ENCODE results near the gene NUTM2B.
"Not testable (repeated sequence)": the region's sequence is repeated elsewhere in the genome, so short reads cannot be mapped to it uniquely, and the experiment has no call there.

Gene NUTM2B, protein sequence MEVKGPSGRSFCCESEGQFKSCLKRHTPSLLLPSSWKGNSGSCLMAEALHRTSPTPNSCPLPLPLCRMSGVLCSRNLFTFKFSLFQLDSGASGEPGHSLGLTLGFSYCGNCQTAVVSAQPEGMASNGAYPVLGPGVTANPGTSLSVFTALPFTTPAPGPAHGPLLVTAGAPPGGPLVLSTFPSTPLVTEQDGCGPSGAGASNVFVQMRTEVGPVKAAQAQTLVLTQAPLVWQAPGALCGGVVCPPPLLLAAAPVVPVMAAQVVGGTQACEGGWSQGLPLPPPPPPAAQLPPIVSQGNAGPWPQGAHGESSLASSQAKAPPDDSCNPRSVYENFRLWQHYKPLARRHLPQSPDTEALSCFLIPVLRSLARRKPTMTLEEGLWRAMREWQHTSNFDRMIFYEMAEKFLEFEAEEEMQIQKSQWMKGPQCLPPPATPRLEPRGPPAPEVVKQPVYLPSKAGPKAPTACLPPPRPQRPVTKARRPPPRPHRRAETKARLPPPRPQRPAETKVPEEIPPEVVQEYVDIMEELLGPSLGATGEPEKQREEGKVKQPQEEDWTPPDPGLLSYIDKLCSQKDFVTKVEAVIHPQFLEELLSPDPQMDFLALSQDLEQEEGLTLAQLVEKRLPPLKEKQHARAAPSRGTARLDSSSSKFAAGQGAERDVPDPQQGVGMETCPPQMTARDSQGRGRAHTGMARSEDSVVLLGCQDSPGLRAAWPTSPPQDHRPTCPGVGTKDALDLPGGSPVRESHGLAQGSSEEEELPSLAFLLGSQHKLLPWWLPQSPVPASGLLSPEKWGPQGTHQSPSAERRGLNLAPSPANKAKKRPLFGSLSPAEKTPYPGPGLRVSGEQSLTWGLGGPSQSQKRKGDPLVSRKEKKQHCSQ

DNA sequence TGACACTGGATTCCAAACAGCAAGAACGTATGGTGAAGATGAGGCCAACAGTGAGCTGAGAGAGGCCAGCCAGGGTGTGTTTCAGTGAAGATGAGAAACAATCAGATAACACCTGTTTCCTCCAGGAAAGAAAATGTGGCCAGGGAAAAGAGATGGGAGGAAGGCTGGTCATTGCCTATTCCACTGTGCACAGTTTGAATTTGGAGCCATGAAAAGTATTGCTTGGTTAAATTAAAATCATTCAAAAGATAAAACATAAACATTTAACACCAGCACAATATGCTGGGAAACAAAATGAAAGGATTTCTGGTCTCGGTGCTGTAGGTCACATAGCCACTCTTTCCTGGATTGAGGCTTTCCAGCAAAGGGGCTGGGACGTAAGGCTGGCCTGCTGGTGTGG is at the start of gene NUTM2B:
TSS of gene NUTM2B (plus strand) at position 301 of the 400 bp plus-strand sequence. CDS start 383 bp downstream, outside the sequence.
- not testable (repeated sequence) for H3K9me3 ChIP-seq (ENCODE audit: severe bottlenecking); H3K27ac ChIP-seq; DNase-seq; H3K27me3 ChIP-seq (ENCODE audit: insufficient read depth, low read depth, severe bottlenecking); H3K4me3 ChIP-seq (ENCODE audit: low read depth, low read length); H3K36me3 ChIP-seq

DNA sequence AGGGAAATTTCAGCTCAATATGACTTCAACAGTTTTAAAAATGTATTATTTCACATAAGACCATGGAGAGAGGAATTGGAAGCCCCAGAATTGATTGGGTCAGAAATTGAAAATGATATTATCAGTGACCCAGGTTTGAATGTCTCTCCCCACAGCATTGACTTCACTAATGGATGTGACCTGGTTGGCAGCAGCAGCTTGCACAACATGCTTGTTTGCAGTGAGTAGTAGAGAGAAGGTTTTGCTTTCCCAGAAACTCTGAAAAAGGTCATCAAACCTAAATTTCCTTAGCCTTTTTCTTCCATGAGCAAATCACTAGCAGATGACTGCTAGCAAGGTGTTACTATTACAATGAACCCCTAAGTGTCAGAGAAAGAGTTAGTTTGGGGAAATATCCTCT is 39.7 kb upstream of the NUTM2B start:
- H3K27ac ChIP-seq = not testable (repeated sequence)

DNA sequence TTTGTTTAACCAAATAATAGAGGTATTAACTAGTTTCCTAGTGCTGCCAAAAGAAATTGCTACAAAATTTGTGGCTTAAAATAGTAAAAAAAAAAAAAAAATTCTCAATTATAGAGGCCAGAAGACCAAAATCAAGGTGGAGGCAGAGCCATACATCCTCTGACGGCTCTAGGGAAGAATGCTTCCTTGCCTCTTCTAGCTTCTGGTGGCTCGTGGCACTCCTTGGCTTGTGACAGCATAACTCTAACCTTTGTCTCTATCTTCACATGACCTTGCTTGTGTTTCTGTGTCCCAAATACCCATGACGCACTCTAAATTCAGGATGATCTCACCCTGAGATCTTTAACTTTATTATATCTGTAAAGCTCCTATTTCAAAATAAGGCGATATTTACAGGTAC is 38.3 kb upstream of the NUTM2B start:
- H3K9me3 ChIP-seq (ENCODE audit: severe bottlenecking); H3K36me3 ChIP-seq; DNase-seq; H3K4me3 ChIP-seq (ENCODE audit: low read depth, low read length); H3K27me3 ChIP-seq (ENCODE audit: insufficient read depth, low read depth, severe bottlenecking); H3K27ac ChIP-seq: not testable (repeated sequence)

More for the DNA sequence above, 39.7 kb upstream of the NUTM2B start:
- H3K4me3 ChIP-seq (ENCODE audit: low read depth, low read length); H3K27me3 ChIP-seq (ENCODE audit: insufficient read depth, low read depth, severe bottlenecking); H3K36me3 ChIP-seq; H3K9me3 ChIP-seq (ENCODE audit: severe bottlenecking); DNase-seq: not testable (repeated sequence)

DNA sequence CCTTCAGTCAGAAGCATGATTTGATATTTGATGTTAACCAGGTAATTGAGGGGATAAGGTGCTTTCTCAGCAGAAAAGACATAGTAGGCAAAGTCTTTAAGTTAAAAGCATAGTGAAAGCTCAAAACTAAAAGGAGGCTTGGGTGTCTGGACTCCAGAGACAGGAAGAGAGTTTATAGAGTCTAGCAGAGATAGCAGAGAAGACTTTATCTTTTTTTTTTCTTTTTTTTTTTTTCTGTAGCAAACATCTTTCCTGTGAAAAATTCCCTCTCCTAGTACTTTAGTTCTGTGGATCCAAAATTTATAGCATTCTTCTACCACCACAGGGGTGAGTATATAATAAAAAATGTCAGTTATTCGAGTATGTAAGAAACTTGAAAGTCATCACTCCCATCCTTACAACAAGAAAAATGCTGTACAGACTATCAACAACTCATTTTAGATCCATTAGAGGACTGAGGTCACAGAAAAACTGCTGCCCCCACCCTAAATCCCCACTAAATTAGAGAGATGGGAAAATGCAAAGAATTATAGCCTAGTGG is 33.7 kb upstream of the NUTM2B start:
- not testable (repeated sequence) for H3K27me3 ChIP-seq (ENCODE audit: insufficient read depth, low read depth, severe bottlenecking); H3K36me3 ChIP-seq; H3K4me3 ChIP-seq (ENCODE audit: low read depth, low read length); H3K9me3 ChIP-seq (ENCODE audit: severe bottlenecking); H3K27ac ChIP-seq; DNase-seq

DNA sequence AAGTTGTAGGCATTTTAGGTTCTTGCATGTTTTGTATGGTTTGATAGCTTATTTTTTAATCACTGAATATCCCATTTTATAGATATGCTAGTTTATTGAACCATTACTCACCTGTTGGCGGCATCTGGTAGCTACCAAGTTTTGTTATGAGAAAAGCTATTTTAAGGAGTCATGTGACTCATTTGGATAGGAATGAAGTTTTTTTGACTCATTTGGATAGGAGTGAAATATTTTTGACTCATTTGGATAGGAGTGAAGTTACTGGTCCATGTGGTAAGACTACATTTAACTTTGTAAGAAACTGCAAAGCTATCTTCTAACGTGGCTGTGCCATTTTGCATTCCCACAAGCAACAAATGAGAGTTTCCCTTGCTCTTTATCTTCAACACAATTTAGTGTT is 28.1 kb upstream of the NUTM2B start:
- H3K27ac ChIP-seq = not testable (repeated sequence)

DNA sequence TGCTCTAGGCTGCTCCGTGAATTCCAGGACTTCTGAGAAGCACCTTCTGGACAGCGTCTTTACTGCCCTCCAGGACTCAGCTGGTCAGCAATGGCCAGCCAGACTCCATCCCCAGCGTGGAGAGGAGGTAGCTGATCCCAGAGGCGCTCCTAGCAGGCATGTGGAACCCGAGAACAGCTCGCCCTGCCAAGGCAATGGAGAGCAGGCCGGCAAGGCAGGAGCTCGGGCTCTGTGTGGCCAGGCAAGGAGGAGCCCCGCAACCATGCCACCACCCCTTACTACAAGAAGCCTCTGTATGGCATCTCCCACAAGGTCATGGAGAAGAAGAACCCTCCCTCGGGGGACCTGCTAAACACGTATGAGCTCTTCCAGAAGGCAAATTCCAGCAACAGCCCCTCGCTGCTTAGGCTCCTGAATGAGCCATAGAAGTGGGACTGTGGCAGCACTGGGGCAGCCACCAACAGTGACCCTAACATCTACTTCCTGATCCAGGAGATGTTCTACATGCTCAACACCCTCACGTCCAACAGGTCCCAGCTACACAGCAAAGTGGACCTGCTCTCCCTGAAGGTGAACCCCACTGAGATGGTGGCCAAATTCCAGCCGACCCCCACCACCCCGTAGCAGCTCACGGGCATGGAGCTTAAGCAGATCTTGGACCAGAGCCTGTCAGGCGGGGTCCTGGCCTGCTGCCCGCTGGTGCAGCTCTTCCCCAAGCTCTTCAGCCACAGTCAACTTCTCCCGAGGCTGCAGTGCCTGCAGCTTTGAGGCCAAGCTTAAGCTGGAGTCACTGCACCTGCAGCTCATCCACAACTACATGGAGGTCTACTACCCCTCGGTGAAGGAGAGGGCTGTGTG is 19.8 kb upstream of the NUTM2B start:
- H3K27me3 ChIP-seq (ENCODE audit: insufficient read depth, low read depth, severe bottlenecking); H3K36me3 ChIP-seq; H3K4me3 ChIP-seq (ENCODE audit: low read depth, low read length): not testable (repeated sequence)

More for the DNA sequence above, 28.1 kb upstream of the NUTM2B start:
- not testable (repeated sequence) for H3K4me3 ChIP-seq (ENCODE audit: low read depth, low read length); H3K36me3 ChIP-seq; H3K27me3 ChIP-seq (ENCODE audit: insufficient read depth, low read depth, severe bottlenecking); H3K9me3 ChIP-seq (ENCODE audit: severe bottlenecking); DNase-seq

DNA sequence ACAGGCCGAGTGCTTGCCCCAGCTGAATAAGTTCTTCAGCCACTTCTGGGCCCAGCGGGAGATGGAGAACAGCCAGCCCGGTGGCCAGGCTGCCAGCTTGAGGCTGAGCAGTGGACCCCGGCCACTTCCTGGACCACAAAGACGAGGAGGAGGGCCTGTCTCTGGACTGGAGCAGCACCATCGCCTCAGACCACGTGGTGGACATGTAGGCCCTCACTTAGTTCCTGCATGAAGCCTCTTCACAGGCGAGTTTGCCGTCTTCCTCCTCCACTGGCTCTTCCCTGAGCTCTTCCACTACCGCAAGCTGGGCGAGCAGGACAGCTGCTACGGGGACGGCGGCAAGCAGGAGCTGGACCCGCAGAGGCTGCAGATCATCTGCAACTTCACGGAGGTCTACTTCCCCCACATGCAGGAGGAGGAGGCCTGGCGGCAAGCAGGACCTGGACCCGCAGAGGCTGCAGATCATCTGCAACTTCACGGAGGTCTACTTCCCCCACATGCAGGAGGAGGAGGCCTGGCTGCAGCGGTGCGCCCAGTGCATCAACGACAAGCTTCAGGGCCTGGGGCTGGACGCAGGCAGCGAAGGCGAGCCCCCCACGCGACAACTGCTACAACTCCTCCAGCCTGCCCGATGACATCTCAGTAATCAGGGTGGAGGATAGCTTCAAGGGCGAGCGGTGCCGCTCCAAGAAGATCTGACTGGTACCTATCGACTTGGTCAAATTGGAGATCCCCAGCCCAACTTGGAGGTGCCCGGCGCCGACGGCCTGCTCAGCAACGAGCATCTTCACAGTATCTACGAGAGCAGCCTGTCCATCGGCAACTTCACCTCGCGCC is 18.9 kb upstream of the NUTM2B start:
- not testable (repeated sequence) for H3K9me3 ChIP-seq (ENCODE audit: severe bottlenecking); H3K4me3 ChIP-seq (ENCODE audit: low read depth, low read length); H3K36me3 ChIP-seq; H3K27ac ChIP-seq; H3K27me3 ChIP-seq (ENCODE audit: insufficient read depth, low read depth, severe bottlenecking); DNase-seq

More for the DNA sequence above, 19.8 kb upstream of the NUTM2B start:
- H3K9me3 ChIP-seq (ENCODE audit: severe bottlenecking); DNase-seq; H3K27ac ChIP-seq: not testable (repeated sequence)

DNA sequence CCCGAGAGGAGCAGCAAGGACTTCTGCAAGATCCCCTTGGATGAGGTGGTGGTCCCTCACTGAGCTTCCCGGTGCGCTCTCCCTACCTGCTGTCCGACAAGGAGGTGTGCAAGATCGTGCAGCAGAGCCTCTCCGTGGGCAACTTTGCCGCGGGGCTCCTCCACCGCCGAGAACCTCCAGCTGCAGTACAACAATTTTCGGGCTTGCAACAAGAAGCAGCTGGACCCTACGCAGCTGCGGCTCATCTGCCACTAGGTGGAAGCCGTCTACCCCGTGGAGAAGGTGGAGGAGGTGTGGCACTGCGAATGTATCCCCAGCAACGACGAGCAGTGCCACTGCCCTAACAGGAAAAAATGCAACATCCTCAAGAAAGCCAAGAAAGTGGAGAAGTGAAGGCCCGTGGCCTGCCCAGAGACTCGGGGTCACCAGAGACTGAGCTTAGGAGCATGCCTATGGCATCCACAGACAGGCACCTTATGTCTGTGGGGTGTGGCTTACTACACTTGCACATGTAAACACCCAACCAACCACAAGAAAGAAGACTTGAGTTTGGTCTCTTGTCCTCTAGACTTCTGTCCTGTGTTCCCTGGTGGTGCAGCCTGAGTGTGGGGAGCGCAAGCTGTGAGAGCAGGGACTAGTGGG is 17.9 kb upstream of the NUTM2B start:
- not testable (repeated sequence) for H3K27ac ChIP-seq; H3K27me3 ChIP-seq (ENCODE audit: insufficient read depth, low read depth, severe bottlenecking); H3K36me3 ChIP-seq; H3K9me3 ChIP-seq (ENCODE audit: severe bottlenecking); H3K4me3 ChIP-seq (ENCODE audit: low read depth, low read length); DNase-seq

DNA sequence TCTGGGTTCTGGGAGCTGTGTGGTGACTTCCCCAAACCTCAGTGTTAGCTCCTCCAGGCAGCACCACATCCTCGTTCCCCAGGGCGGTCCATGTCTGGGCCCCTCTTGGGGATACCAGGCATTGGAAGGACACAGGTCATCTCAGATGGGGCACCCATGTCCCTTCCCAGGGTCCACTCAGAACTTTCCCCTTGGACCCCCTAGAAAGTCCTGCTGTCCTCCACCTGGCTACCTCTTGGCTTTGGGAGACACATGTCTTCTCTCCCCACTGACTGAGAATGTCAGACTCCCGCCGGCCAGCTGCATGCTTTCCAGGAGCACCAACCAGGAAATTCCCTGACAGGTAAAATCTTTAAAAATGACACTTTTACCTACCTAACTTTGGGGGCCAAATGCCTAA is 16.4 kb upstream of the NUTM2B start:
- not testable (repeated sequence) for H3K27me3 ChIP-seq (ENCODE audit: insufficient read depth, low read depth, severe bottlenecking); H3K9me3 ChIP-seq (ENCODE audit: severe bottlenecking); H3K4me3 ChIP-seq (ENCODE audit: low read depth, low read length); H3K27ac ChIP-seq; H3K36me3 ChIP-seq; DNase-seq

DNA sequence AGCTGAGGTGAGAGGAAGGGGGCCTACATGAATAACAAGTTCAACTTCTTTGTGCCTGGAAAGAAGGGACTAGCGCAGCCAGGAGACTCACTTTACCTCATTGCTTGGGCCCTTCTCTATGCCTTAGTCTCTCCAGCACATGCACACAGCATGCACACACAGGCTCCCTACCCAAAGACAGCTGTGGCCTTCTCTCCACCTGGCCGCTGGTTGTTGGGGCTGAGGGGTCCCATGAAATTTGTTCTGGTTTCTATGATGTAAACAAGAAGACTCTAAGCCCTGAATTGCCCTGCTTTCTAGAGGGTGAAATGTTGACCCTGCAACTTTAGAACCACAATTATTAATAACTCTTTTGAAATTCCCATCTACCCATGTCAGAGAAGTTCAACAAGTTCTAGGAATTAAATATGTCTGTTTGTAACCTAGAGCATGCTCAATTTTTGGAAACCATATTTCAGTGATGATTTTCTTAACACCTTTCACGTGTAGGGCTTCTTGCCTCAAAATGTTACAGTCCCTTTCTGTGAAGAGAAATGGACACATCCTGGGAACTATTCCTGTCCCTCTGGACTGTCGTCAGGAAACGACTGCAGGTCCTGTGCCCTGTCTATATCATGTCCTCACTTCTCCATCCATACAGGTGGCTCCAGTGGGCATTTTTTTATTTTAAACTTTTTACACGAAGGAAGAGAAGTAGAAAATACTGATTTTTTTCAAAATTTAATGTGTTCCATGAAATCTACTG is 15.4 kb upstream of the NUTM2B start:
- not testable (repeated sequence) for H3K9me3 ChIP-seq (ENCODE audit: severe bottlenecking); DNase-seq; H3K36me3 ChIP-seq; H3K4me3 ChIP-seq (ENCODE audit: low read depth, low read length); H3K27ac ChIP-seq; H3K27me3 ChIP-seq (ENCODE audit: insufficient read depth, low read depth, severe bottlenecking)

DNA sequence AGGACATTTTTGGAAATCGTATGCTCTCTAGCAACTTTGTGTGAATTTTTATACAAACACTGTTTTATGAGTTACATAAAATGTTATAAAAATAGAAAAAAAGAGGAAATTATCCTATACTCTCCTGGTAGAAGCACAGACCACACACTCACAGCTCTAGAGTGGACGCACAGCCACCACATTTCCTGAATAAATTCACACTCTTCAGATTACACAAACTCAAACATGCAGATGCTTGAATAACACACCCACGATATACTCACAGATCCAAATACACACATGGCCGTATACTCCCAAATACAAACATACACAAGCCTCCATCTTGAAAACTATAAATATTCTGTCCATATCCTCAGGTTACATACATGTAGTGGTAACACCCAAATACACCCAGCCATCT is 14.2 kb upstream of the NUTM2B start:
- H3K9me3 ChIP-seq (ENCODE audit: severe bottlenecking); H3K4me3 ChIP-seq (ENCODE audit: low read depth, low read length); DNase-seq; H3K27ac ChIP-seq; H3K27me3 ChIP-seq (ENCODE audit: insufficient read depth, low read depth, severe bottlenecking); H3K36me3 ChIP-seq: not testable (repeated sequence)

DNA sequence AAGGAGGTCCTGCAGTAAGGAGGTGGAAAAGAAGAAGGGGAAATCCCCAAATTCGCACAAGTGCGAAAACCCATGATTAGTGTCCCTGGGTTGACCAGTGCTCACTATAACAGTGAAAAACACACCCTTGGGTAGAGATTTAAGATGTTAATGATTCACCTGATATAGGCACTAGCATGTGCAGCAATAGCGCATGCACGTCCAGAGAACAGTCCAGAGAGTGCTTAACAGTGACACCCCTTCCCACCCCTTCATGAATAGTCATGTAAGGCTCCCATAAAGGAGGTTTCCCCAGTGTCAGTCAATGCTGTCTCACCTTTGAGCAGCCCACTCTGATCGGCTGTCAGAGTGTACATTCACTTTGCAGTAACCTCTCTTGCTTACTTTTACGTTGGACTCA is 6.4 kb upstream of the NUTM2B start:
- DNase-seq; H3K9me3 ChIP-seq (ENCODE audit: severe bottlenecking); H3K36me3 ChIP-seq; H3K27ac ChIP-seq; H3K27me3 ChIP-seq (ENCODE audit: insufficient read depth, low read depth, severe bottlenecking); H3K4me3 ChIP-seq (ENCODE audit: low read depth, low read length): not testable (repeated sequence)

Measured in WERI-Rb-1 (cell line).